ENCODE data around the gene RPUSD4.

Gene RPUSD4

GRCh38 chr11:126186025-126186698, 25.3 kb downstream of the RPUSD4 start:
- H4K91ac ChIP-seq (ENCODE audit: low read depth, low read length) = peak overlapping the region; percentile 0
- no peak overlapping the region for H3K23ac ChIP-seq (ENCODE audit: low read length)
- no peak overlapping the region for H3K4me3 ChIP-seq (ENCODE audit: low read depth, low read length)
- no peaks in the 10 kb centered on the region for H3K27me3 ChIP-seq (ENCODE audit: insufficient read depth, low read length)
- H3K79me1 ChIP-seq (ENCODE audit: low read length) = peaks cover 8% of the 10 kb centered on the region
- H4K12ac ChIP-seq (ENCODE audit: low read depth, low read length) = no peak overlapping the region
- no peak overlapping the region for H2BK120ac ChIP-seq (ENCODE audit: insufficient read depth, low read length, poor library complexity)
- no peak overlapping the region for H3K4me2 ChIP-seq (ENCODE audit: low read length)
- no peak overlapping the region for H3K4ac ChIP-seq (ENCODE audit: low read depth, low read length)
- H3K4me1 ChIP-seq (ENCODE audit: control insufficient read depth in 1 of 2, insufficient read depth in 2 of 2, low read length in 2 of 2) = peaks cover 12 to 20% of the 10 kb centered on the region in 2 experiments
- no peak for DNase-seq
- peaks cover 0 to 3% of the 10 kb centered on the region in 2 experiments for H3K36me3 ChIP-seq (ENCODE audit: control insufficient read depth in 1 of 2, insufficient read depth in 2 of 2, low read length in 2 of 2)
- H3K14ac ChIP-seq (ENCODE audit: low read length) = no peak overlapping the region
- no peak overlapping the region for H4K8ac ChIP-seq (ENCODE audit: low read depth, low read length)
- H3K9me3 ChIP-seq (ENCODE audit: insufficient read depth, low read depth, low read length) = no peaks in the 10 kb centered on the region
- H2AFZ ChIP-seq (ENCODE audit: insufficient read depth, low read length, poor library complexity) = no peak overlapping the region
- no peak overlapping the region for H2BK5ac ChIP-seq (ENCODE audit: low read depth, low read length, poor library complexity)
- H3K18ac ChIP-seq (ENCODE audit: low read length) = no peak overlapping the region
- H3K27ac ChIP-seq (ENCODE audit: low read depth, low read length) = no peak overlapping the region
- no peak overlapping the region for H3K9ac ChIP-seq (ENCODE audit: low read length)
- no CpG with 5 or more reads among the region's 15 CpGs for WGBS (ENCODE audit: extremely low coverage, insufficient coverage, insufficient read length)
- H2BK12ac ChIP-seq (ENCODE audit: low read length) = no peak overlapping the region
- no peaks in the 10 kb centered on the region for H3K79me2 ChIP-seq (ENCODE audit: control insufficient read depth, insufficient read depth, low read length, poor library complexity)
- H2AK5ac ChIP-seq (ENCODE audit: low read length) = no peak overlapping the region

- Histone ChIP-seq H3K79me2 (ENCODE audit: control insufficient read depth, insufficient read depth, low read length, poor library complexity) (no peaks in the 10 kb centered on the region), H2AFZ (ENCODE audit: insufficient read depth, low read length, poor library complexity) (no peak overlapping the region), H3K14ac (ENCODE audit: low read length) (no peak overlapping the region), H3K79me1 (ENCODE audit: low read length) (peaks cover 4% of the 10 kb centered on the region), H2BK5ac (ENCODE audit: low read depth, low read length, poor library complexity) (no peak overlapping the region), H4K8ac (ENCODE audit: low read depth, low read length) (no peak overlapping the region), H2BK12ac (ENCODE audit: low read length) (no peak overlapping the region), H3K18ac (ENCODE audit: low read length) (no peak overlapping the region), H3K4me2 (ENCODE audit: low read length) (no peak overlapping the region), H3K9me3 (ENCODE audit: insufficient read depth, low read depth, low read length) (no peaks in the 10 kb centered on the region), H2AK5ac (ENCODE audit: low read length) (no peak overlapping the region), H3K27me3 (ENCODE audit: insufficient read depth, low read length) (no peaks in the 10 kb centered on the region), H3K27ac (ENCODE audit: low read depth, low read length) (no peak overlapping the region), H4K91ac (ENCODE audit: low read depth, low read length) (no peak overlapping the region), H2BK120ac (ENCODE audit: insufficient read depth, low read length, poor library complexity) (no peak overlapping the region), H4K12ac (ENCODE audit: low read depth, low read length) (no peak overlapping the region), H3K9ac (ENCODE audit: low read length) (no peak overlapping the region), H3K4ac (ENCODE audit: low read depth, low read length) (no peak overlapping the region), H3K4me3 (ENCODE audit: low read depth, low read length) (no peak overlapping the region), H3K23ac (ENCODE audit: low read length) (peak overlapping the region; percentile 7), H3K36me3 (ENCODE audit: control insufficient read depth in 1 of 2, insufficient read depth in 2 of 2, low read length in 2 of 2) (peaks cover 0 to 3% of the 10 kb centered on the region in 2 experiments), H3K4me1 (ENCODE audit: control insufficient read depth in 1 of 2, insufficient read depth in 2 of 2, low read length in 2 of 2) (peaks cover 6 to 13% of the 10 kb centered on the region in 2 experiments)
- no CpG with 5 or more reads among the region's 26 CpGs for WGBS (ENCODE audit: extremely low coverage, insufficient coverage, insufficient read length)
- no peak for DNase-seq
These were observed 26.0 kb downstream of the RPUSD4 start for GRCh38 chr11:126185259-126186024.

GRCh38 chr11:126182787-126183445, 28.5 kb downstream of the RPUSD4 start:
- Histone ChIP-seq H3K23ac (ENCODE audit: low read length) (no peak overlapping the region), H3K79me1 (ENCODE audit: low read length) (no peaks in the 10 kb centered on the region), H2BK5ac (ENCODE audit: low read depth, low read length, poor library complexity) (no peak overlapping the region), H3K4ac (ENCODE audit: low read depth, low read length) (no peak overlapping the region), H3K9ac (ENCODE audit: low read length) (no peak overlapping the region), H3K36me3 (ENCODE audit: control insufficient read depth in 1 of 2, insufficient read depth in 2 of 2, low read length in 2 of 2) (peaks cover 0 to 3% of the 10 kb centered on the region in 2 experiments), H2BK120ac (ENCODE audit: insufficient read depth, low read length, poor library complexity) (no peak overlapping the region), H4K8ac (ENCODE audit: low read depth, low read length) (no peak overlapping the region), H3K4me1 (ENCODE audit: control insufficient read depth in 1 of 2, insufficient read depth in 2 of 2, low read length in 2 of 2) (peaks cover 0 to 3% of the 10 kb centered on the region in 2 experiments), H3K14ac (ENCODE audit: low read length) (no peak overlapping the region), H3K4me2 (ENCODE audit: low read length) (no peak overlapping the region), H3K9me3 (ENCODE audit: insufficient read depth, low read depth, low read length) (peaks cover 2% of the 10 kb centered on the region), H2AFZ (ENCODE audit: insufficient read depth, low read length, poor library complexity) (no peak overlapping the region), H3K18ac (ENCODE audit: low read length) (no peak overlapping the region), H2BK12ac (ENCODE audit: low read length) (no peak overlapping the region), H3K27ac (ENCODE audit: low read depth, low read length) (no peak overlapping the region), H3K27me3 (ENCODE audit: insufficient read depth, low read length) (no peaks in the 10 kb centered on the region), H4K91ac (ENCODE audit: low read depth, low read length) (no peak overlapping the region), H3K4me3 (ENCODE audit: low read depth, low read length) (no peak overlapping the region), H3K79me2 (ENCODE audit: control insufficient read depth, insufficient read depth, low read length, poor library complexity) (no peaks in the 10 kb centered on the region), H4K12ac (ENCODE audit: low read depth, low read length) (no peak overlapping the region), H2AK5ac (ENCODE audit: low read length) (no peak overlapping the region)
- WGBS (ENCODE audit: extremely low coverage, insufficient coverage, insufficient read length) = 100% methylated on average over 3 of the region's 11 CpGs
- no peak for DNase-seq

GRCh38 chr11:126181939-126182730, 29.3 kb downstream of the RPUSD4 start:
- no peak overlapping the region for H3K23ac ChIP-seq (ENCODE audit: low read length)
- no peaks in the 10 kb centered on the region for H3K79me1 ChIP-seq (ENCODE audit: low read length)
- peaks cover 2% of the 10 kb centered on the region for H3K9me3 ChIP-seq (ENCODE audit: insufficient read depth, low read depth, low read length)
- peaks cover 0 to 3% of the 10 kb centered on the region in 2 experiments for H3K4me1 ChIP-seq (ENCODE audit: control insufficient read depth in 1 of 2, insufficient read depth in 2 of 2, low read length in 2 of 2)
- H2AFZ ChIP-seq (ENCODE audit: insufficient read depth, low read length, poor library complexity) = no peak overlapping the region
- H4K12ac ChIP-seq (ENCODE audit: low read depth, low read length) = no peak overlapping the region
- no peak overlapping the region for H3K27ac ChIP-seq (ENCODE audit: low read depth, low read length)
- H3K14ac ChIP-seq (ENCODE audit: low read length) = no peak overlapping the region
- no peak overlapping the region for H2AK5ac ChIP-seq (ENCODE audit: low read length)
- no peak overlapping the region for H3K4me3 ChIP-seq (ENCODE audit: low read depth, low read length)
- no CpG with 5 or more reads among the region's 13 CpGs for WGBS (ENCODE audit: extremely low coverage, insufficient coverage, insufficient read length)
- H2BK120ac ChIP-seq (ENCODE audit: insufficient read depth, low read length, poor library complexity) = no peak overlapping the region
- no peaks in the 10 kb centered on the region for H3K79me2 ChIP-seq (ENCODE audit: control insufficient read depth, insufficient read depth, low read length, poor library complexity)
- H3K4ac ChIP-seq (ENCODE audit: low read depth, low read length) = no peak overlapping the region
- H4K8ac ChIP-seq (ENCODE audit: low read depth, low read length) = no peak overlapping the region
- DNase-seq = no peak
- H3K36me3 ChIP-seq (ENCODE audit: control insufficient read depth in 1 of 2, insufficient read depth in 2 of 2, low read length in 2 of 2) = peaks cover 0 to 3% of the 10 kb centered on the region in 2 experiments
- no peak overlapping the region for H3K9ac ChIP-seq (ENCODE audit: low read length)
- H2BK5ac ChIP-seq (ENCODE audit: low read depth, low read length, poor library complexity) = no peak overlapping the region
- H3K18ac ChIP-seq (ENCODE audit: low read length) = no peak overlapping the region
- no peak overlapping the region for H4K91ac ChIP-seq (ENCODE audit: low read depth, low read length)
- no peak overlapping the region for H2BK12ac ChIP-seq (ENCODE audit: low read length)
- no peaks in the 10 kb centered on the region for H3K27me3 ChIP-seq (ENCODE audit: insufficient read depth, low read length)
- H3K4me2 ChIP-seq (ENCODE audit: low read length) = no peak overlapping the region

Data from trophoblast cell (in vitro differentiated cells and primary cell).